PC-3 (cell line): ENCODE measurements around the gene DIRAS1.

Experiments used
- CTCF ChIP-seq: fragments of 300-600 bp; sonication (generic); conservative IDR thresholded peaks from 2 replicates; pipeline ENCODE4 v1.5.1; 2017; ENCODE audit warnings: antibody characterized with exemption, low read depth, mild to moderate bottlenecking, low read length
- EZH2 ChIP-seq: fragments of 300-600 bp; sonication (generic); IDR thresholded peaks from one replicate; pipeline ENCODE4 v1.6.1; 2017; ENCODE audit warnings: antibody characterized with exemption, mild to moderate bottlenecking, low read length; ENCODE audit not compliant: unreplicated experiment

- no peak for TF ChIP-seq CTCF
- no peak for TF ChIP-seq EZH2
Measured at GRCh38 chr19:2675892-2676291, 45.3 kb downstream of the DIRAS1 start.
